Activated naive CD8-positive, alpha-beta T cell treated with anti-CD3 and anti-CD28 coated beads, Interleukin-2, amount 10 ng/mL, durations not matched to agents 7 days and 5 days (primary cell): ENCODE results near the gene GAS7. TPM values are rescaled to one million over a fixed set of nuclear protein-coding genes. Genes with fewer than 3 reads are reported as not detected.

Experiments
- ATAC-seq: fragments of 150-1000 bp; cut with Tn5 transposase; one replicate; pipeline ENCODE4 v1.10.0; 2021; ENCODE audit warnings: low read depth, moderate library complexity
- POLR2A ChIA-PET: fragments of 350-600 bp; sonication (Branson Sonifier 250); formaldehyde crosslinking; loops from one replicate; lab custom pipeline; 2021; ENCODE audit warnings: antibody characterized with exemption; lab: Charles Lee
- DNase-seq: peaks from one replicate; pipeline ENCODE4 v3.0.0; 2021
- H3K27ac Mint-ChIP-seq: one replicate; pipeline ENCODE4 v1.8.0; 2022; ENCODE audit warnings: mild to moderate bottlenecking, mixed read lengths
- H3K27me3 Mint-ChIP-seq: one replicate; pipeline ENCODE4 v1.8.0; 2022; ENCODE audit warnings: mild to moderate bottlenecking, moderate library complexity, mixed read lengths
- H3K36me3 Mint-ChIP-seq: one replicate; pipeline ENCODE4 v1.8.0; 2021; ENCODE audit warnings: mild to moderate bottlenecking, mixed read lengths
- H3K4me1 Mint-ChIP-seq: one replicate; pipeline ENCODE4 v1.8.0; 2021; ENCODE audit warnings: mixed read lengths
- H3K4me3 Mint-ChIP-seq: one replicate; pipeline ENCODE4 v1.8.0; 2022; ENCODE audit warnings: mild to moderate bottlenecking, moderate library complexity, mixed read lengths
- H3K9me3 Mint-ChIP-seq: one replicate; pipeline ENCODE4 v1.8.0; 2021; ENCODE audit warnings: mixed read lengths
- total RNA-seq, 2 experiments: library from RNA; stranded (reverse); gene quantifications; one replicate each; pipeline ENCODE4 v1.2.3, GENCODE V29; 2021

GAS7 gene
- total RNA-seq, 2 experiments from 2014 or later = 2.7 to 2.8 TPM

DNA sequence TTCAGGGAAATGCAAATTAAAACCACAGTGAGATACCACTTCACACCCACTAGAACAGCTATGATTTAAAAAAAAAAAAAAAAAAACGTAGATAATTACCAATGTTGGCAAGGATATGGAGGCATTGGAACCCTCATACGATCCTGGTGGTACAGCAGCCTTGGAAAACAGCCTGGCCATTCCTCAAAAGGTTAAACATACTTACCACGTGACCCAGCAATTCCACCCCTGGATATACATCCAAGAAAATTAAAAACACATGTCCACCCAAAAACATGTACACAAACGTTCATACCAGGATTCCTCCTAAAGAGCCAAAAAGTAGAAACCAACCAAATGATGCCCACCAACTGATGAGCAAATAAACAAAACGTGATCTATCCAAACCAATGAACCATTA, 68.1 kb downstream of the GAS7 start:
- H3K4me1 Mint-ChIP-seq = peaks cover 4% of the 10 kb centered on the region
- H3K9me3 Mint-ChIP-seq = no peaks in the 10 kb centered on the region
- no peak overlapping the region for H3K4me3 Mint-ChIP-seq
- peaks cover 4% of the 10 kb centered on the region for H3K27me3 Mint-ChIP-seq
- POLR2A ChIA-PET = no interaction called here
- H3K27ac Mint-ChIP-seq = no peak overlapping the region
- no peak for ATAC-seq
- no peak for DNase-seq
- H3K36me3 Mint-ChIP-seq = no peaks in the 10 kb centered on the region

DNA sequence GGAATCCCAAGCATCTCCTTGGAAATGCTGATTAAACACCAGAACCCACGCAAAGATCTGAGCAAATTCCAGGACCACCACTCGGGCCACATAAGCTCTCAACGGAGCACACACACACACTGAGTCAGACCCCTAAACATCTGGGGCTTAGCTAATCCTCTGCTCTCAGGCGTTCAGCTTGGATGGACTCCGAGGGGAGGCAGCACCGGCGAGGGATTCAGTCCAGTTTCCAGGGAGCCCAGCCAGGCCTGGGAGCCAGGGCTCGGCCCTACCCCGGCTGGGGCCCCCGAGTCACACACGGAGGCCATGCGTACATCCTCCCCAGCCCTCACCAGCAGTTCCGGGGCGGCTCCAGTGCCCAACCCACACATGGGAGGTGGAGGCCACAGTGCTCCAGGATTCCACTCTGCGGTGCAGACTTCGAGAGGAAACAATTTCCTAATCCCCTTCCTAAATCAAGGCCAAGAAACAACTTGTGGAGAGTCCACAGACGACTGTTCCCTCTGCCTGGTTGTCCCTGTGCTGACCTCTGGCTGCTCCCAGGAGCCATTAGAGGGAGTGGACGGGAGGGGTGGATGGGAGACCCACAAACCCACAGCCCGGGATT, 70.5 kb downstream of the GAS7 start:
- no peak overlapping the region for H3K27ac Mint-ChIP-seq
- H3K36me3 Mint-ChIP-seq = no peaks in the 10 kb centered on the region
- ATAC-seq (no peak), DNase-seq (no peak)
- peaks cover 4% of the 10 kb centered on the region for H3K4me1 Mint-ChIP-seq
- H3K4me3 Mint-ChIP-seq = no peak overlapping the region
- H3K9me3 Mint-ChIP-seq = no peaks in the 10 kb centered on the region
- H3K27me3 Mint-ChIP-seq = peaks cover 4% of the 10 kb centered on the region
- POLR2A ChIA-PET = no interaction called here

DNA sequence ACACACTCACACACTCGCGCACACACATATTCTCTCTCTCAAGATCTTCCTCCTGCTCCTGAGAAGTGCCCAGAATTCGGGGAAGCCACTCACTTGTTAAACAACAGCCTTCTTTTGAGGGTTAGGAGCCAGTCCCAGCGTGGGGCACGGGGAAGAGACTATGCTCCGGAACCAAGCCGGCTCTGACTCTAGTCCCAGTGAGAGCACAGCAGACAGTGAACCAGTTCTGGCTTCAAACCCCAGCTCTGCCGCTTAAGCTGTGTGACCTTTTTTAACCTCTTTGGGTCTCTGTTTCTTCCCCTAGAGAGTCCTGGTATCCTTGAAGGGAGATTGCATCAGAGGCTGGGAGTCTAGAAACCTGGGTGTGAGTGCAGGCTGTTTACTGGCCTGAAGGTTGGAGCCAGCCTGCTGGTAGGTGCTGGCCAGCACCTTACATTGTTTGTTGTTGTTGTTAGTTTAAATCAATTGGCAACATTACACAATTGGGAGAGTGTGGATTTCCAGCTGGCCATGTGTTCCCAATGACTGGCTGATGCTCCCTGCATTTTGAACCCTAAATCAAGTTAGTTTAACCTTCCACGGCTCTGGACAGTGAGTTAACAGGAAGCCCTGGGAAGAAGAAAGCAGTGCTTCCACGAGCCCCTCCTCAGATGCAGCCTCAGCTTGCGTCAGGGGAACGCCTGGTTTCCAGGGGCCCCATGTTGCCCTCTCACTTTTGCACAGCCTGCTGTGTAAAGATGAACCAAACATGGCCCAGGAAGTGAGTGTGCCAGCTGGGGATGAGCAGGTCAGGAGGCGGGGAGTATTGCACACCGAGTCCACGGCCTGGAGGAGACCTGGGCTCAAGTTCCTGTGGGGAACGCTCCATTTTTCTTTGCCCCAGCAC, 71.5 kb downstream of the GAS7 start:
- peaks cover 8% of the 10 kb centered on the region for H3K4me1 Mint-ChIP-seq
- POLR2A ChIA-PET = no interaction called here
- H3K9me3 Mint-ChIP-seq = no peaks in the 10 kb centered on the region
- peaks cover 8% of the 10 kb centered on the region for H3K27me3 Mint-ChIP-seq
- ATAC-seq = no peak
- DNase-seq = no peak
- no peak overlapping the region for H3K4me3 Mint-ChIP-seq
- H3K27ac Mint-ChIP-seq = no peak overlapping the region
- H3K36me3 Mint-ChIP-seq = no peaks in the 10 kb centered on the region

DNA sequence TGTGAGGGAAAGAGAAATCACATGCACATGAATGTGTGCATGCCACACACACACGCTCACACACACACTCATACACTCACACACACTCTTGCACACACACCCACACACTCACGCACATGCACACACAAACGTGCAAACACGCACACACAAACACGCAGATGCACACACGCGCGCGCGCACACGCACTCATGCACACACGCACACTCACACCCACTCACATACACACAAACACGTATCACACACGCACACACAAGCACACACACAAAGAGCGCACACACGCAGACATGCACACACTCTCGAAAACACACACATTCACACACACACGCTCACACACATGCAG, 72.2 kb downstream of the GAS7 start:
- POLR2A ChIA-PET = no interaction called here
- Mint-ChIP-seq H3K36me3 (no peaks in the 10 kb centered on the region), H3K27me3 (peaks cover 11% of the 10 kb centered on the region), H3K4me3 (no peak overlapping the region), H3K27ac (no peak overlapping the region), H3K4me1 (peaks cover 13% of the 10 kb centered on the region), H3K9me3 (no peaks in the 10 kb centered on the region)
- DNase-seq (no peak), ATAC-seq (no peak)

DNA sequence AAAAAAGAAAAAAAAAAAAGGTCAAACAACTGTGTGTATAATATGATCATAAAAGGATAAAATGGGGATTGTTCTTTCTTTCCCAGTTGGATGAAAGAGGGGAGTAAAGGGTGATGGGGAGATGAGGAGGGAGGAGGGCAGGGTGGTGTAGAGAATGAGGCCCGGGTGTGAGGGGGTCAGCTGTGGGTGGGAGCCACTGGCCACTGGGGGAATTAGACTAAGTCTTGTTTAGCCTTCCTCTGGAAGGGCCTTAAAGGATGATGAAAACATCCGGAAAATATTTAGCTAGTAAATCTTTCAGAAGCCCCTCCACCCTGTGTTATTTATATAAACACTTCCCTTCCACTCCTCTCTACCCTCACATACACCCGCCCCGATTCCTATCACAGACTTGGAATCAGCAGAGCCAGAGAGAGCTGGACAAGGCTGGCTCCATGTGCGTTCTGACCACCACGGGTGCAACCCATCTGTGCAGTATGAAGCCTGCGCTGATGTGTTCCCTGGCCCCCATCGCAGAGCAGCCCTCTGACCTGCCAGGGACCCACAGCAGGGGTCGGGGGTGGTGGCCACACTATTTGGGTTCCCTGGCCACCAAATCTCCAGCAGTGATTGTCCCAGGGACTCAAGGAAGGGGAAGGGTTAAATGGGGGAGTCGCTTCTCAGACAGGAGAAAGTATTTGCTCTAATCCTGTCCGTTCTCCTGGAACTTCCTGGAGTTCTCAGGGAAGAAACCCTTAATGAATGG, 72.7 kb downstream of the GAS7 start:
- H3K27ac Mint-ChIP-seq = no peak overlapping the region
- no peaks in the 10 kb centered on the region for H3K9me3 Mint-ChIP-seq
- no peaks in the 10 kb centered on the region for H3K36me3 Mint-ChIP-seq
- DNase-seq (no peak), ATAC-seq (no peak)
- H3K27me3 Mint-ChIP-seq = peaks cover 9% of the 10 kb centered on the region
- H3K4me3 Mint-ChIP-seq = no peak overlapping the region
- peaks cover 15% of the 10 kb centered on the region for H3K4me1 Mint-ChIP-seq
- POLR2A ChIA-PET = no interaction called here

DNA sequence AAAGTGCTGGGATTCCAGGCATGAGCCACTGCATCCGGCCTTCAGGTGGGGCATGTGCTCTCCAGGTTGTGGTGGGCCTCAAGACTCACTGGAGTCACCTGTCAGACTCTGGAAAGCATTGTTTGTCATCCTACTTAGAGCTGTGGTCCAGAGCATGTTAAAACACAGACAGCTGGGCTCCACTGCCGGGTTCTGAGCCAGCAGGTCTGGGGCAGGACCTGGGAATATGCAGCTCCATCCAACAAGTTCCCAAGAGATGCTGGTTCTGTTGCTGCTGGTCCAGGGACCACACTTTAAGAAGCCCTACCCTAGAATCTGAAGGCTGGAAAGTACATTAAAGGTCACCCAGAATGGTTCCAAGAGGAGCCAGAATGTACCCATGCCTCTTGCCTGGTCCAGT, 75.3 kb downstream of the GAS7 start:
- Mint-ChIP-seq H3K27ac (no peak overlapping the region), H3K4me1 (peaks cover 33% of the 10 kb centered on the region), H3K27me3 (peaks cover 7% of the 10 kb centered on the region), H3K36me3 (no peaks in the 10 kb centered on the region), H3K4me3 (no peak overlapping the region), H3K9me3 (no peaks in the 10 kb centered on the region)
- no peak for ATAC-seq
- no peak for DNase-seq
- POLR2A ChIA-PET = no interaction called here

DNA sequence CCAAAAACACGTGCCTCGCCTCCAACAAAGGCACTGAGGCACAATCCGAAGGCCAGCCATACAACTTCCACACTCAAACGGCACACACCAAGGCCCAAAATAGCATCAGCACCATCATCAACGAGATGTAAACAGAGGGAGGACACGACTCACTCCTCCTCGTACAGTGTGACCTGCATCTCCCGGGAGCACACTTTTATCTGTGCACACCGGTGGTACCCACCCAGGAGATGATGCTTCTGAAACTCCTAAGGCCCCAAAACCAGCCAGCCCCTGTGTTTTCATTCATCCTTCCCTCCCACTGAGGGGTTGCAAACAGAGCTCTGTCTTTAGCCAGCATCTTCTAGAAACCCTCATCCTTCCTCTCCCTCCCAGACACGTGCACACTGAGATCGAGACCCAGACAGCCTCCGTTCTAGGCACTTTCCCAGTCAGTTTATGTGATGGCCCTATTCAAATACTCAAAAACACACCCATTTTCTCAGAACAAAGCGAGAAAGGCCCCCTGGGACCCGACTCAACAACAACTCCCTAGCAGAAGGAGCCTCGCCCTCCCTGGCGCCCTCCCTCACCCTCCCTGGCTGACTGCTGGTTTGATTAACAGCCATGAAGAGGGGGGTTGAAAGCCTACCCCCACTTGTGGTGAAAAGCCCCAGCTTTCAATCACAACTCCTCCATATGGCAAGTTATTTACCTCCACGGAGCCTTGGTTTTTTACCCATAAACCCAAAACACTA, 76.3 kb downstream of the GAS7 start:
- ATAC-seq = no peak
- H3K4me3 Mint-ChIP-seq = peak overlapping the region; percentile 22
- H3K9me3 Mint-ChIP-seq = no peaks in the 10 kb centered on the region
- H3K27ac Mint-ChIP-seq = peak overlapping the region; percentile 40
- H3K4me1 Mint-ChIP-seq = peaks cover 37% of the 10 kb centered on the region
- no peak for DNase-seq
- no peaks in the 10 kb centered on the region for H3K36me3 Mint-ChIP-seq
- POLR2A ChIA-PET = no interaction called here
- peaks cover 8% of the 10 kb centered on the region for H3K27me3 Mint-ChIP-seq

DNA sequence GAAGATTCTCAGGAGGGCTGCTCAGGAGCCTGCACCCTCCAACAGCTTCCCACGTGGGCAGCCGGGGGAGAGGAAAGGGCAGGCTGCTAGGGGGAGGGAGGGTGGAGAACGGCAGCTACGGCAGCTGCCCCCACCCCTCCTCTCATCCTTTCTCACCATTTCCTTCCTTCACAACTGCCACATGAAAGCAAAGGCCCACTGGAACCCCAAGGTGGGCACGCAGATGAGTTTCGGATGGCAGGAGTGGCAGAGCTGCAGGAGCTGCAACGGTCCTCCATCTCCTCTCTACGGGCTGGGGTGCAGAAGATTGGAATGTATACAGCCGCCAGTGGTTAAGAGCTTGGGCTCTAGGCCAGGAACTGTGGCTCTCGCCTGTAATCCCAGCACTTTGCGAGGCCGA, 77.7 kb downstream of the GAS7 start:
- ATAC-seq (peak; percentile 15), DNase-seq (no peak)
- Mint-ChIP-seq H3K9me3 (no peaks in the 10 kb centered on the region), H3K4me3 (peak overlapping the region; percentile 40), H3K27me3 (peaks cover 9% of the 10 kb centered on the region), H3K4me1 (peaks cover 39% of the 10 kb centered on the region), H3K27ac (no peak overlapping the region), H3K36me3 (no peaks in the 10 kb centered on the region)
- POLR2A ChIA-PET = no interaction called here

DNA sequence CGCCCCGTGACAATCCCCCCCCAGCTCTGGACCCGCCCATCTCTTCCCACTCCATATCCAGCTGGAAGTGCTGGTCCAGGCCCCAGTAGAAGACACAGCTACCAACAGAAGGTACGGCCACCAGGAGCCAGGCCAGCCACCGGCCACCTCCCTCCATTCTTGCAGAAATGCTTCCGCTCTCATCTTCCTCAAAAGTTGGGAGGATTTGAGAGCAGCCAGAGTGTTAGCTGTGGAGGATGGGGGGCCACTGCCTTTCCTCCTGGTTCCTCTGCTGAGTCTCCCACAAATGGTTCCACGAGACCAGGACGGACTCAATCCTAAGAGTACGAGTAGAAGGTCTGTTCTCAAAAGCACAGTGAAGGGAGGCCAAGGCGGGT, 78.3 kb downstream of the GAS7 start:
- no peak for ATAC-seq
- POLR2A ChIA-PET = interaction anchor here (0.5 kb wide), 1 partner anchor 18 kb away, joined by 3 read pairs; no protein-coding TSS in a partner anchor
- H3K27ac Mint-ChIP-seq = peak overlapping the region; percentile 26
- peaks cover 11% of the 10 kb centered on the region for H3K27me3 Mint-ChIP-seq
- no peaks in the 10 kb centered on the region for H3K36me3 Mint-ChIP-seq
- H3K4me3 Mint-ChIP-seq = peak overlapping the region; percentile 40
- peaks cover 44% of the 10 kb centered on the region for H3K4me1 Mint-ChIP-seq
- DNase-seq = no peak
- H3K9me3 Mint-ChIP-seq = no peaks in the 10 kb centered on the region

DNA sequence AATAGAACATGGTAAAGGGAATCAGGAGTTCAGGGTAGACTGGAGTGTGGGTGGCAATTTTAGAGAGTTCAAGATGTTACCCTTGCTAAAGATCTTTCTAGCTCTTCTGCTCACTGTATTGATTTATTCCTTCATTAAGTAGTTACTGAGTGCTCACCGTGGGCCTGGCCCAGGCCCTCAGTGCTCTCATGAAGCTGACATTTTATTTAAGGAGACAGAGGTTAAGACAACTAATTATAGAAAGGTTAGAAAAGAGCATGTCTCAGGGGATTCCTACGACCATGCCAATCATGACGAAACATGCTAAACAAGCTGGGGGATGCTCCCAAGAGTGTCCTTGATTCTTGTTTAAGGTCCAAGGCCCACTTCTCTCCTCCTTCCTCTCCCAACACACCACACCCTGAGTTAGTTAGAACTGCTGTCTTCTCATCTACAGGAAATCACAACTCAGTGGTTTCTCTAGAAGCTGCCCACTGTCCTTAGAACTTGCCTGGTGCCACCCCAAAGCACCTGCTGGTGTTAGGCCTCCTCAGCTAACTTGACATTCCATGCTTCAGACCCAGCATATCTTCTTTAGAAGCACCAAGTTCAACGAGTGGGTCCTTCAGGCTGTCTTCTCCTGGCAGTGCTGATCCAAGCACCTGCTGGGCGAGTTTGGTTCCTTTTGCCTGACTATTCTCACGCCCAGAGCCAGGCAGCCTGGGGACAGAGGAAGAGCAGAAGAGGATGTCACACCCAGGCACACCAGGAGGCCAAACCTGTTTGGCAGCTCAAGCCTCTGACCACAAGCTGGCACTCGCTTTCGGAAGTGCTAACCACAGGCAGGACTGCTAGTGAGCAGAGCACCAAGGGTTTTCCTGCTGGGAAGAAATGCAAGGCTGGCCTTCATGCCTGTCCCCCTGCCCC, 79.0 kb downstream of the GAS7 start:
- Mint-ChIP-seq H3K9me3 (no peaks in the 10 kb centered on the region), H3K36me3 (no peaks in the 10 kb centered on the region), H3K27ac (peak overlapping the region; percentile 11), H3K27me3 (peaks cover 11% of the 10 kb centered on the region), H3K4me1 (peaks cover 51% of the 10 kb centered on the region), H3K4me3 (peak overlapping the region; percentile 46)
- ATAC-seq = peak; percentile 11
- POLR2A ChIA-PET = no interaction called here
- DNase-seq = no peak

DNA sequence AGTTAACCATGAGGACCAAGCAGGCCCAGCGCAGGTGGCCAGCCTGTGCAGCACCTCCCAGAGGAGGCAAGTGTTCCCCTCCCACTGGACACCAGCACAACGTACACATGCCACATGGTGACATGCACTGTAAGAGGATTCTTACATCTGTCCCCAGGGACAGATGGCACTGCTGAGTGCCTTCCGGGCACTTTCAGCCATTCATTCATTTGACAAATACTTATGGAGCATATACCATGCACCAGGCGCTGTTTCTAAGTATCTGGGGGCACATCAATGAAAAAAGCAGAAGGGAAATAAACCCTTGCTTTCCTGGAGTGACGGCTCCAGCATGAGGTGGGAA, 79.6 kb downstream of the GAS7 start:
- peaks cover 11% of the 10 kb centered on the region for H3K27me3 Mint-ChIP-seq
- no peaks in the 10 kb centered on the region for H3K36me3 Mint-ChIP-seq
- POLR2A ChIA-PET = no interaction called here
- no peak for DNase-seq
- H3K9me3 Mint-ChIP-seq = no peaks in the 10 kb centered on the region
- peaks cover 55% of the 10 kb centered on the region for H3K4me1 Mint-ChIP-seq
- H3K27ac Mint-ChIP-seq = no peak overlapping the region
- no peak overlapping the region for H3K4me3 Mint-ChIP-seq
- ATAC-seq = no peak

DNA sequence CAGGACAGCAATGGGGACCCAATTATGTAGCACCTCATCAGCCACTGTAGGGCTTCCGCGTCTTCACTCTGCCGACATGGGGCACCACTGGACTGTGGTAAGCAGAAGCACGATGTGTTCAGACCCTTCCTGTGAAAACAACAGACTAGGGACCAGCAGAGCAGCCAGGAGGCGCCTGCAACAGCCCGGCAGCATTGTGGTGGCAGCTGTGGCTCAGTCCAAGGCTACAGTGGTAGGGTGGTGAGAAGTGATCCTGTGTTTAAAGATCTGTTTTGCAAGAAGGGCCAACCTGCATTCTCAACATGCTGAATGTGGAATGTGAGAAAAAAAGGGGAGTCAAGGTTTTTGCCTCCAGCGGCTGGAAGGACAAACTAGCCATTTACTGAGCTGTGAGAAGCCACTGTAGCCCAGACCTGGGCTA, 80.8 kb downstream of the GAS7 start:
- Mint-ChIP-seq H3K4me3 (no peak overlapping the region), H3K36me3 (no peaks in the 10 kb centered on the region), H3K27ac (no peak overlapping the region), H3K27me3 (peaks cover 15% of the 10 kb centered on the region), H3K4me1 (peaks cover 57% of the 10 kb centered on the region), H3K9me3 (no peaks in the 10 kb centered on the region)
- ATAC-seq = no peak
- POLR2A ChIA-PET = no interaction called here
- no peak for DNase-seq
